K562 (cell line): ENCODE results near the gene SOCS7. TPM values are rescaled to one million over a fixed set of nuclear protein-coding genes. Genes with fewer than 3 reads are reported as not detected.

Experiments used
- ATAC-seq: fragments of 200-7000 bp; cut with Tn5 transposase; 3 replicates; pipeline ENCODE4 v1.9.1; 2020; ENCODE audit warnings: moderate library complexity
- BruUV-seq: library from RNA; stranded (reverse); fragments of 400-500 nt; replicated peaks from 2 replicates; lab custom pipeline; 2021; lab: Mats Ljungman, UMichigan
- CTCF ChIA-PET: fragments of 300-600 bp; formaldehyde crosslinking; extraction: SDS; loops from one replicate; lab custom pipeline; 2021; ENCODE audit warnings: low intra/inter-chr PET ratio; lab: Yijun Ruan, JAX
- POLR2A ChIA-PET: fragments of 300-600, 350-650 bp; sonication (Branson Sonifier 250); formaldehyde crosslinking; extraction: SDS; loops from one replicate; lab custom pipeline; 2021; ENCODE audit warnings: antibody characterized with exemption, inconsistent platforms; lab: Yijun Ruan, JAX
- DNase-seq, 4 experiments: peaks; one replicate each; pipeline versions ENCODE4 v3.0.0 to v3.0.0-alpha.2; 2011 to 2018; ENCODE audit warnings: low spot score in 3 of 4, mixed read lengths in 3 of 4; ENCODE audit errors: extremely low read depth in 1 of 4
- FAIRE-seq: peaks from 2 replicates; lab custom pipeline; 2011; peaks lifted over from hg19 to GRCh38; lab: Jason Lieb, UNC
- H2AFZ ChIP-seq: 2 replicates; pipeline ENCODE4 v1.6.0; 2011; ENCODE audit warnings: low read depth, low read length, control low read depth, inconsistent platforms
- H3K27ac ChIP-seq: fragments of 200-600 bp; 3 replicates; pipeline ENCODE4 v1.8.0; 2011; ENCODE audit warnings: low read depth, mild to moderate bottlenecking, control low read depth, inconsistent platforms, low read length, moderate library complexity, mixed read lengths; ENCODE audit errors: extremely low read depth
- H3K27me3 ChIP-seq, 2 experiments: fragments of 300-600 bp in 1 of 2; 2 replicates in 1 of 2; 3 replicates in 1 of 2; pipeline versions ENCODE4 v1.6.0 to v1.8.0; 2011; ENCODE audit warnings: inconsistent platforms in 2 of 2, low read length in 2 of 2, mild to moderate bottlenecking in 1 of 2, mixed read lengths in 1 of 2, moderate library complexity in 1 of 2; ENCODE audit not compliant: control insufficient read depth in 2 of 2, insufficient read depth in 2 of 2
- H3K36me3 ChIP-seq: fragments of 300-600 bp; 3 replicates; pipeline ENCODE4 v1.8.0; 2011; ENCODE audit warnings: mild to moderate bottlenecking, low read length, inconsistent platforms; ENCODE audit not compliant: control insufficient read depth, insufficient read depth
- H3K4me1 ChIP-seq, 2 experiments: fragments of 200-600 bp in 1 of 2; replicated peaks in 1 of 2; 2 replicates in 1 of 2; 3 replicates in 1 of 2; pipeline versions ENCODE4 v1.5.1 to v1.8.0; 2011; ENCODE audit warnings: inconsistent platforms in 2 of 2, low read length in 2 of 2, mild to moderate bottlenecking in 1 of 2, mixed read lengths in 1 of 2, moderate library complexity in 1 of 2; ENCODE audit not compliant: control insufficient read depth in 2 of 2, insufficient read depth in 2 of 2
- H3K4me2 ChIP-seq: 2 replicates; pipeline ENCODE4 v1.6.1; 2011; ENCODE audit warnings: low read length, control low read depth, inconsistent platforms, mixed read lengths; ENCODE audit not compliant: insufficient read depth
- H3K4me3 ChIP-seq: fragments of 200-600 bp; sonication (generic), shearing (Covaris generic); 2 replicates; pipeline ENCODE4 v1.5.1; 2016; ENCODE audit warnings: control low read depth, inconsistent platforms
- H3K79me2 ChIP-seq: fragments of 200-600 bp; 3 replicates; pipeline ENCODE4 v1.8.0; 2011; ENCODE audit warnings: low read length, inconsistent platforms; ENCODE audit not compliant: control insufficient read depth, insufficient read depth
- H3K9ac ChIP-seq, 2 experiments: 2 replicates each; pipeline versions ENCODE4 v1.6.0 to v1.6.1; 2011; ENCODE audit warnings: low read depth in 2 of 2, low read length in 2 of 2, control low read depth in 1 of 2, inconsistent platforms in 1 of 2, mild to moderate bottlenecking in 1 of 2, mixed read lengths in 1 of 2; ENCODE audit not compliant: insufficient read depth in 1 of 2
- H3K9me1 ChIP-seq: one replicate; pipeline ENCODE4 v1.6.0; 2011; ENCODE audit warnings: inconsistent platforms, mild to moderate bottlenecking, low read length, moderate library complexity; ENCODE audit not compliant: control insufficient read depth, insufficient read depth
- H3K9me3 ChIP-seq: replicated peaks from 2 replicates; pipeline ENCODE4 v1.5.1; 2011; ENCODE audit warnings: low read depth, low read length, inconsistent platforms; ENCODE audit not compliant: control insufficient read depth, insufficient read depth
- H4K20me1 ChIP-seq: replicated peaks from 2 replicates; pipeline ENCODE4 v1.6.1; 2011; ENCODE audit warnings: low read length, inconsistent platforms, mixed read lengths; ENCODE audit not compliant: control insufficient read depth, insufficient read depth
- ARNT ChIP-seq, 2 experiments: fragments of 450-650 bp; IDR thresholded peaks; 2 replicates each; pipeline ENCODE4 v1.6.1; 2016; ENCODE audit warnings: mild to moderate bottlenecking in 1 of 2
- BMI1 ChIP-seq: fragments of 150-350 bp; IDR thresholded peaks from 2 replicates; pipeline ENCODE4 v1.6.1; 2014; ENCODE audit warnings: low read length
- HNRNPLL ChIP-seq: fragments of 200-400 bp; formaldehyde crosslinking; IDR thresholded peaks from 2 replicates; pipeline ENCODE4 v1.6.1; 2017; ENCODE audit warnings: low read length, low read depth, mild to moderate bottlenecking; ENCODE audit not compliant: poor library complexity, severe bottlenecking
- MCM3 ChIP-seq: fragments of 450-650 bp; IDR thresholded peaks from 2 replicates; pipeline ENCODE4 v1.6.1; 2016
- MYBL2 ChIP-seq, 2 experiments: fragments of 450-650 bp in 1 of 2; sonication (generic) in 1 of 2; formaldehyde crosslinking in 1 of 2; IDR thresholded peaks; 2 replicates each; pipeline versions ENCODE4 v1.6.1 to v1.8.1; 2017 to 2022; ENCODE audit warnings: borderline replicate concordance in 1 of 2, inconsistent platforms in 1 of 2, low read depth in 1 of 2, mild to moderate bottlenecking in 1 of 2, missing genetic modification reagents in 1 of 2, moderate library complexity in 1 of 2
- NFXL1 ChIP-seq: fragments of 450-650 bp; formaldehyde crosslinking; IDR thresholded peaks from 2 replicates; pipeline ENCODE4 v1.4.0; 2021; ENCODE audit warnings: mild to moderate bottlenecking
- RUNX1 ChIP-seq: sonication (generic); IDR thresholded peaks from 2 replicates; pipeline ENCODE4 v1.6.1; 2016; ENCODE audit warnings: antibody characterized with exemption, low read depth
- SRSF1 ChIP-seq: fragments of 200-400 bp; formaldehyde crosslinking; IDR thresholded peaks from 2 replicates; pipeline ENCODE4 v1.6.1; 2017; ENCODE audit warnings: mild to moderate bottlenecking, low read depth, low read length, moderate library complexity
- TEAD2 ChIP-seq: fragments of 450-650 bp; IDR thresholded peaks from 2 replicates; pipeline ENCODE4 v1.6.1; 2016; ENCODE audit warnings: missing genetic modification characterization, control low read depth, missing compliant biosample characterization
- ZBTB1 ChIP-seq: sonication (generic); formaldehyde crosslinking; IDR thresholded peaks from 2 replicates; pipeline ENCODE4 v1.8.1; 2023; ENCODE audit warnings: missing genetic modification reagents, low read depth, mild to moderate bottlenecking, borderline replicate concordance
- ZNF146 ChIP-seq: IDR thresholded peaks from one replicate; pipeline ENCODE4 v1.6.1; 2018; ENCODE audit warnings: missing compliant biosample characterization; ENCODE audit not compliant: unreplicated experiment
- ZNF3 ChIP-seq: fragments of 250-450 bp; sonication (Bioruptor Pico); IDR thresholded peaks from 2 replicates; pipeline ENCODE4 v1.5.0; 2021; ENCODE audit warnings: mild to moderate bottlenecking, moderate library complexity
- ZNF79 ChIP-seq: fragments of 250-450 bp; sonication (Bioruptor Pico); IDR thresholded peaks from 2 replicates; pipeline ENCODE4 v1.4.0; 2020; ENCODE audit warnings: low read depth, mild to moderate bottlenecking, moderate library complexity
- WGBS: fragments of 100-300 bp; shearing (Covaris generic); methylation state at CpG from one replicate; pipeline ENCODE4 v1.1.6; 2016; ENCODE audit warnings: low coverage, mixed read lengths; ENCODE audit not compliant: insufficient coverage; ENCODE audit errors: missing lambda C conversion rate; 5-methylcytosine and 5-hydroxymethylcytosine counted together
- in situ Hi-C: fragments of 300-500 bp; cut with MboI; formaldehyde crosslinking; loops from 4 replicates; pipeline ENCODE4 v1.15.0; 2018; ENCODE audit warnings: inconsistent platforms, mixed read lengths
- intact Hi-C: fragments of 100-400 bp; cut with micrococcal nuclease; formaldehyde crosslinking; loops from 2 replicates; pipeline ENCODE4 v1.14.2; 2022
- polyA plus RNA-seq, 8 experiments: library from polyadenylated mRNA; depleted of rRNA in 4 of 8; stranded (reverse) in 5 of 8; unstranded in 3 of 8; fragments of >200 nt; fragmentation: Nextera tagmentation in 2 of 8; fragmentation: Illumina TruSeq in 1 of 8; extraction: Ambion mirVana in 2 of 8; extraction: Trizol in 1 of 8; gene quantifications; 2 replicates each; pipeline versions ENCODE4 v1.2.1 to v1.2.3, GENCODE V29; 2011 to 2014; ENCODE audit warnings: inconsistent platforms in 1 of 8, missing spikeins in 1 of 8
- total RNA-seq, 7 experiments: library from RNA; depleted of rRNA in 6 of 7; stranded (reverse); fragments of >200 nt in 6 of 7; fragmentation: Illumina TruSeq in 2 of 7; extraction: Trizol in 2 of 7; gene quantifications; 2 replicates each; pipeline versions ENCODE4 v1.2.1 to v1.2.3, GENCODE V29; 2011 to 2021; ENCODE audit warnings: low replicate concordance in 1 of 7
- TF ChIP-seq, protein P1 (sequence below): fragments of 250-450 bp; sonication (Bioruptor Pico); IDR thresholded peaks from 2 replicates; pipeline ENCODE4 v1.4.0; 2020; ENCODE audit warnings: mild to moderate bottlenecking, moderate library complexity

SOCS7 gene
- total and polyA plus RNA-seq, 9 of the 15 experiments (the other 6 are each of a cell fraction or from before 2014, with no cell fraction given): 0.94 to 14.5 (median 8.2) TPM

- CTCF ChIA-PET: no interaction called here
- no peaks in the 10 kb centered on the region for H3K36me3 ChIP-seq
- H3K27me3 ChIP-seq: peaks cover 14 to 48% of the 10 kb centered on the region in 2 experiments; a peak in 4 of 5 replicates
- no peak overlapping the region for H3K27ac ChIP-seq
- no peak for DNase-seq
- H3K9ac ChIP-seq: no peak overlapping the region
- H3K79me2 ChIP-seq: no peaks in the 10 kb centered on the region
- no peak overlapping the region for H3K4me2 ChIP-seq
- no peaks in the 10 kb centered on the region for H3K9me1 ChIP-seq
- no TSS peak for BruUV-seq
- no peak overlapping the region for H3K4me3 ChIP-seq
- POLR2A ChIA-PET: interaction anchor here (0.5 kb wide), 1 partner anchor 39 kb away, joined by 4 read pairs; no protein-coding TSS in a partner anchor
- no peak for FAIRE-seq
- H3K9me3 ChIP-seq: no peaks in the 10 kb centered on the region
- intact Hi-C loops (no loop called here), in situ Hi-C loops (no loop called here)
- ATAC-seq: no peak
- peaks cover 8% of the 10 kb centered on the region for H4K20me1 ChIP-seq
- H3K4me1 ChIP-seq: peaks cover 30 to 41% of the 10 kb centered on the region in 2 experiments
- no peak for TF ChIP-seq TEAD2
- no peak for TF ChIP-seq HNRNPLL
- TF ChIP-seq ZBTB1 (CRISPR knock-in tag): no peak
- no peak overlapping the region for H2AFZ ChIP-seq
- WGBS: 0% methylated on average over 7 of the region's 10 CpGs
Measured at GRCh38 chr17:38419508-38419981, 67.9 kb downstream of the SOCS7 start.

GRCh38 chr17:38420518-38420917 lies 68.9 kb downstream of the SOCS7 start:
- DNase-seq: no peak
- ChIA-PET POLR2A (no interaction called here), CTCF (no interaction called here)
- Histone ChIP-seq H3K9ac (no peak overlapping the region), H4K20me1 (peaks cover 8% of the 10 kb centered on the region), H2AFZ (no peak overlapping the region), H3K9me3 (no peaks in the 10 kb centered on the region), H3K9me1 (no peaks in the 10 kb centered on the region), H3K27ac (no peak overlapping the region), H3K4me2 (no peak overlapping the region), H3K79me2 (no peaks in the 10 kb centered on the region), H3K27me3 (peaks cover 14 to 53% of the 10 kb centered on the region in 2 experiments; a peak in 4 of 5 replicates), H3K4me3 (no peak overlapping the region), H3K4me1 (peaks cover 23 to 31% of the 10 kb centered on the region in 2 experiments), H3K36me3 (no peaks in the 10 kb centered on the region)
- in situ Hi-C loops: no loop called here
- intact Hi-C loops: no loop called here
- ATAC-seq: no peak
- no peak for FAIRE-seq
- 0% methylated on average over 5 of the region's 6 CpGs for WGBS
- no TSS peak for BruUV-seq
- TF ChIP-seq MYBL2 (IDR thresholded peaks at IDR 0.05; ENCODE audit: low read depth) (no peak), MYBL2 (CRISPR knock-in tag; IDR thresholded peaks at IDR 0.05; ENCODE audit: borderline replicate concordance) (no peak), ZNF3 (CRISPR knock-in tag) (no peak), NFXL1 (CRISPR knock-in tag) (no peak), ZNF79 (no peak), RUNX1 (no peak), BMI1 (no peak), SRSF1 (no peak), MCM3 (no peak), ZNF146 (no peak), ARNT (IDR thresholded peaks at IDR 0.05) (no peak)
- TF ChIP-seq, protein P1, sequence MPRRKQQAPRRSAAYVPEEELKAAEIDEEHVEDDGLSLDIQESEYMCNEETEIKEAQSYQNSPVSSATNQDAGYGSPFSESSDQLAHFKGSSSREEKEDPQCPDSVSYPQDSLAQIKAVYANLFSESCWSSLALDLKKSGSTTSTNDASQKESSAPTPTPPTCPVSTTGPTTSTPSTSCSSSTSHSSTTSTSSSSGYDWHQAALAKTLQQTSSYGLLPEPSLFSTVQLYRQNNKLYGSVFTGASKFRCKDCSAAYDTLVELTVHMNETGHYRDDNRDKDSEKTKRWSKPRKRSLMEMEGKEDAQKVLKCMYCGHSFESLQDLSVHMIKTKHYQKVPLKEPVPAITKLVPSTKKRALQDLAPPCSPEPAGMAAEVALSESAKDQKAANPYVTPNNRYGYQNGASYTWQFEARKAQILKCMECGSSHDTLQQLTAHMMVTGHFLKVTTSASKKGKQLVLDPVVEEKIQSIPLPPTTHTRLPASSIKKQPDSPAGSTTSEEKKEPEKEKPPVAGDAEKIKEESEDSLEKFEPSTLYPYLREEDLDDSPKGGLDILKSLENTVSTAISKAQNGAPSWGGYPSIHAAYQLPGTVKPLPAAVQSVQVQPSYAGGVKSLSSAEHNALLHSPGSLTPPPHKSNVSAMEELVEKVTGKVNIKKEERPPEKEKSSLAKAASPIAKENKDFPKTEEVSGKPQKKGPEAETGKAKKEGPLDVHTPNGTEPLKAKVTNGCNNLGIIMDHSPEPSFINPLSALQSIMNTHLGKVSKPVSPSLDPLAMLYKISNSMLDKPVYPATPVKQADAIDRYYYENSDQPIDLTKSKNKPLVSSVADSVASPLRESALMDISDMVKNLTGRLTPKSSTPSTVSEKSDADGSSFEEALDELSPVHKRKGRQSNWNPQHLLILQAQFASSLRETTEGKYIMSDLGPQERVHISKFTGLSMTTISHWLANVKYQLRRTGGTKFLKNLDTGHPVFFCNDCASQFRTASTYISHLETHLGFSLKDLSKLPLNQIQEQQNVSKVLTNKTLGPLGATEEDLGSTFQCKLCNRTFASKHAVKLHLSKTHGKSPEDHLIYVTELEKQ (CRISPR knock-in tag): no peak
